ENCODE results near the gene POM121L2. TPM values are rescaled to one million over a fixed set of nuclear protein-coding genes. Genes with fewer than 3 reads are reported as not detected.

POM121L2 gene
- total RNA-seq, 1 donor from 2014 or later, result not detected

DNA sequence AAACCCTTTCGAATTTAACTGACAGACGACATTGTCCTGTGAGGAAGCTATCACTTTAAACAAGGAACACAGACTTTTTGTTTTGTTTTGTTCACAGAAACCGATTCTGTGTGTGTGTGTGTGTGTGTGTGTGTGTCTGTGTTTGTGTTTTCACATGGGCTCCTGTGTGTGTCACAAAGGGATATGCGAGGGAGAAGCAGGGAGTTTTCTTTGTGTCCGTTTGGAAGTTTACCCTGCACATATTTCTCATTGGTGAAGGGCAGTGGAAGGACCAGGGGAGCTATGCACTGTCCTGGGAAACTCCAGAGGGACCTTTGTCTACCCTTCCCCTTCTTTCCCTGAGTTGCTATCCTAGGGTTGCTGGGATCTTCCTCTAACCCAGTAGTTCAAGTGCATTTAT is 17.7 kb downstream of the POM121L2 start:
- intact Hi-C loops (cut with DNase I), result no loop called here
- no peaks in the 10 kb centered on the region for H3K9me3 ChIP-seq
- no peak overlapping the region for H3K4me3 ChIP-seq
- H3K27ac ChIP-seq, result no peak overlapping the region
- TF ChIP-seq, protein P1, sequence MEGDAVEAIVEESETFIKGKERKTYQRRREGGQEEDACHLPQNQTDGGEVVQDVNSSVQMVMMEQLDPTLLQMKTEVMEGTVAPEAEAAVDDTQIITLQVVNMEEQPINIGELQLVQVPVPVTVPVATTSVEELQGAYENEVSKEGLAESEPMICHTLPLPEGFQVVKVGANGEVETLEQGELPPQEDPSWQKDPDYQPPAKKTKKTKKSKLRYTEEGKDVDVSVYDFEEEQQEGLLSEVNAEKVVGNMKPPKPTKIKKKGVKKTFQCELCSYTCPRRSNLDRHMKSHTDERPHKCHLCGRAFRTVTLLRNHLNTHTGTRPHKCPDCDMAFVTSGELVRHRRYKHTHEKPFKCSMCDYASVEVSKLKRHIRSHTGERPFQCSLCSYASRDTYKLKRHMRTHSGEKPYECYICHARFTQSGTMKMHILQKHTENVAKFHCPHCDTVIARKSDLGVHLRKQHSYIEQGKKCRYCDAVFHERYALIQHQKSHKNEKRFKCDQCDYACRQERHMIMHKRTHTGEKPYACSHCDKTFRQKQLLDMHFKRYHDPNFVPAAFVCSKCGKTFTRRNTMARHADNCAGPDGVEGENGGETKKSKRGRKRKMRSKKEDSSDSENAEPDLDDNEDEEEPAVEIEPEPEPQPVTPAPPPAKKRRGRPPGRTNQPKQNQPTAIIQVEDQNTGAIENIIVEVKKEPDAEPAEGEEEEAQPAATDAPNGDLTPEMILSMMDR (IDR thresholded peaks at IDR 0.05), result no peak
- no peak for DNase-seq (ENCODE audit: low spot score in 2 of 2)
- H3K4me1 ChIP-seq, result no peaks in the 10 kb centered on the region
- H3K27me3 ChIP-seq, result no peaks in the 10 kb centered on the region
- no peaks in the 10 kb centered on the region for H3K36me3 ChIP-seq

DNA sequence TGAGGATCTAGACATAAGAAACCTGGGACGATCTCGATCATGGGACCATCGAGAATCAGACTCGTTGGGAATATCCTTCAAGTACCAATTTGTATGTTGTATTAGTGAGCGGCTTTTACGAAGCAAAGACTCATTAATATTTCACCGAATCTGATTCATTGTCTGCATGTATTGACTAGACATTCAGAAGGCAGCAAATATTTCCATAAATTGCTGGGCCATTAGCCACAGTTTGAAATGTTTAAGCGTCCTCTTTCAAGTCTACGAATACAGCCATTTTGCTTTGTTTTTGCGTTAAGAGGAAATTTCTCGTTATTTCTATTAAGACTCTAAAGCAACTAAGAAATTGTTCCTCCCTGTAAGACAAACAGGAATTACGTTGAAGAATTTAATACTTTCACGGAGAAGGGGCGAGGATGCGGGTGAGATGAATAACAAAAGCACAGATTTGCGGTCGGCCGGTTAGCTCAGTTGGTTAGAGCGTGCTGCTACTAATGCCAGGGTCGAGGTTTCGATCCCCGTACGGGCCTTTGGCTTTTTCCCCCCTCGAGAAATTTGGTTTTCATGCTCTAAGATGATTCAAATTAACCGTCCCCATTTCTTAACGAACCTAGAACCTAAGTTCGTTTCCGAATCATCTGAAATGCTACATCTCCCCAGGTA is 18.5 kb downstream of the POM121L2 start:
- no peak for DNase-seq (ENCODE audit: low spot score in 2 of 2)
- Histone ChIP-seq H3K4me3 (no peak overlapping the region), H3K27ac (no peak overlapping the region), H3K4me1 (no peaks in the 10 kb centered on the region), H3K9me3 (no peaks in the 10 kb centered on the region), H3K27me3 (no peaks in the 10 kb centered on the region), H3K36me3 (no peaks in the 10 kb centered on the region)
- TF ChIP-seq, protein P1 (IDR thresholded peaks at IDR 0.05), result no peak
- intact Hi-C loops (cut with DNase I), result no loop called here

DNA sequence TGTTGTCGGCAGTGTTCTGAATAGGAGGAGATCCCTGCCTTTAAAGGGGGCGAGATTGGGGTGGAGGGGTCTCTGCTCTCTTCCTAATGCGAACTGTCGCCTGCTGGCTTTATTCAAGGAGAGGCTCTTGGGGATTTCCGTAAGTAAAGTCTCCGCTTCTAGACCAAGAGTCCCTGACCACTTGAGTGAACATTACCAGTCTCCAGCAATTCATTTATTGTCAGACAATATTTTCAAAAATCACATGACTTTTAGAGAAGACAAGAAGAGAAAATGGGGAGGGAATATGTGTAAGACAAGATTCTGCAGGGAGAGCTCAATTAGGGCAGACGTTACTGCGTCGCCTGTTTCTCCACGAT is 21.2 kb downstream of the POM121L2 start:
- no peak for DNase-seq (ENCODE audit: low spot score in 2 of 2)
- no peaks in the 10 kb centered on the region for H3K36me3 ChIP-seq
- H3K27ac ChIP-seq, result no peak overlapping the region
- H3K27me3 ChIP-seq, result peaks cover 4% of the 10 kb centered on the region
- TF ChIP-seq, protein P1 (IDR thresholded peaks at IDR 0.05), result no peak
- intact Hi-C loops (cut with DNase I), result no loop called here
- H3K9me3 ChIP-seq, result no peaks in the 10 kb centered on the region
- no peak overlapping the region for H3K4me3 ChIP-seq
- no peaks in the 10 kb centered on the region for H3K4me1 ChIP-seq

DNA sequence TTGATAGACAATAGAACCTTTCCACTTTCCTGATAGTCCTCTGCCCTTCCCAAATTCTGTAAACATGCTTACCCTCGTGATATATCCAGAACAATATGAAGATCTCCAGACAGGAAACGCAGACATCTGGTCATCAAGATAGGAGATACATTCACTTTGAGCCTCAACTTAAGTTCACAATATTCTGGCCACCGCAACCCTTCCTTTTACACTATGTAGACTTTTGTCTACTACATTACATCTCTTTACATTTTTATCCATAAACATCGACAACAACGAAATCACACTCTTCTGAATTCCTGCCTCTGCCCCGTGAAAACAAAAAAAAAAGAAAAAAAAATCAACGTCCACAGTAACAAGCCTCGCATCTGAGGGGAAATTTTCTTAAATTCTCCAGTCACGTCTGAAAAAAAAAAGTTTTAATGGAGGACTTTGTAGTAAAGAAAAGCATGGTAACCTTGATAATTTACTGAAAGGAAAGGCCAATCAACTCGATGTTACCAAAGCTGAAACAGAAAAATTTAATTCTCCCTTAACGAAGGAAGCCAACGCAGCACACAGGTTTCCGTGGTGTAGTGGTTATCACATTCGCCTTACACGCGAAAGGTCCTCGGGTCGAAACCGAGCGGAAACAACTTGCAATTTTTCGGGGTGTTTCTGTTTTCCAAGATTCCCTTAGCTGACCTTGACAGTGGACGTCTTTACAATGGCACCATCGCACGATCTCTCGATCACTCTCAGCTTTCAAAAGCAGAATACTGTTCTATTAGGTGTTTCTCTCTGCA is 21.8 kb downstream of the POM121L2 start:
- Histone ChIP-seq H3K36me3 (no peaks in the 10 kb centered on the region), H3K4me1 (no peaks in the 10 kb centered on the region), H3K9me3 (no peaks in the 10 kb centered on the region), H3K27ac (no peak overlapping the region), H3K27me3 (peaks cover 4% of the 10 kb centered on the region), H3K4me3 (no peak overlapping the region)
- intact Hi-C loops (cut with DNase I), result no loop called here
- TF ChIP-seq, protein P1 (IDR thresholded peaks at IDR 0.05), result no peak
- DNase-seq (ENCODE audit: low spot score in 2 of 2), result no peak

DNA sequence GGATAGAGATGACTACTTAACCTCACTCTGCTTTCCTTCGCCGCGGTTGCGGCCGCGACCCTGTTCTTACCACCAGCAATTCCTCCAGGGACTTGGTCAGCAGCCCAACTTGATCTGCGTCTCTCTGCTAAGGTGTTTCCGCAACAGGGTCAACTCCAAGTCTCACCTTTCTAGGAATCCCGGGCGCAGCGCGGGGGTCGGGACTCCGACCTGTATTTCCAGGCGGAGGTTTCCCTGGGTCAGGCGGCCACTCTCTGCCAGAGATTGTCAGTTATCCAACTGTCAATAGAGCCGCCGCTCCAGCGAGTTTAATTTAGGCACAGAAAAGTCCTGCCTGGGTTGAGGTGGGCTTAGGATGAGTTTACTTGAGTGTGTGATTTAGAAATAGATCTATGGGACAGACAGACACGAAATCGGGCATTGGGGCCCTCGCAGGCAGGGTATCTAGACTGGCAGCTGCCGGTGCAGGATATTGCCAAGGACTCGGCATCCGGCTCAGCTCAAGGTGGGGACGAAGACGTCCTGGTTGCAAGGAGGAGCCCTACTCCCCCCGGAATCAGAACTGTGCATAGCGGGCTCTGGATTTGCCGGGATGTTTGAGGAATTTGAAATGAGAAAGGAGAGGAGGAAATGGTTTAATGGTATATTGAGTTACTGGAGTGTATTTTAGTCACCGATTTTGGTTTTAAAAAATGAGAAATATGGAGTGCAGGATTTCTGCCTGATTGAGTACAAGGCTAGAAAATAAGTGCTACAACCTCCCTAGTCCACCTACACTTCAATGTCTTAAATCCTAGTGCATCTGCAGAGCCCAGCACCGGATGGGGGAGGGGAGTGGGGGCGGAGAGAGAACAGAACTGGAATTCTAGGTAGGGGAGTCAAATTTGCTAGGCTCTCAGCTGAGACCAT is 23.7 kb downstream of the POM121L2 start:
- no peaks in the 10 kb centered on the region for H3K36me3 ChIP-seq
- H3K9me3 ChIP-seq, result peaks cover 0 to 4% of the 10 kb centered on the region in 2 donors
- H3K27me3 ChIP-seq, result peaks cover 4% of the 10 kb centered on the region
- TF ChIP-seq, protein P1 (IDR thresholded peaks at IDR 0.05), result no peak
- no peak for DNase-seq (ENCODE audit: low spot score in 2 of 2)
- no peak overlapping the region for H3K27ac ChIP-seq
- H3K4me1 ChIP-seq, result no peaks in the 10 kb centered on the region
- no peak overlapping the region for H3K4me3 ChIP-seq
- intact Hi-C loops (cut with DNase I), result no loop called here
